ENCODE data around the gene UPF3A. TPM values are rescaled to one million over a fixed set of nuclear protein-coding genes. Genes with fewer than 3 reads are reported as not detected.
A peak's percentile ranks its signal among the peaks of the same experiment; 100 is the strongest.

The UPF3A gene
- total and polyA plus RNA-seq, 2 of the 4 experiments (the other 2 are of a cell fraction) = 11.7 to 51.6 TPM

DNA sequence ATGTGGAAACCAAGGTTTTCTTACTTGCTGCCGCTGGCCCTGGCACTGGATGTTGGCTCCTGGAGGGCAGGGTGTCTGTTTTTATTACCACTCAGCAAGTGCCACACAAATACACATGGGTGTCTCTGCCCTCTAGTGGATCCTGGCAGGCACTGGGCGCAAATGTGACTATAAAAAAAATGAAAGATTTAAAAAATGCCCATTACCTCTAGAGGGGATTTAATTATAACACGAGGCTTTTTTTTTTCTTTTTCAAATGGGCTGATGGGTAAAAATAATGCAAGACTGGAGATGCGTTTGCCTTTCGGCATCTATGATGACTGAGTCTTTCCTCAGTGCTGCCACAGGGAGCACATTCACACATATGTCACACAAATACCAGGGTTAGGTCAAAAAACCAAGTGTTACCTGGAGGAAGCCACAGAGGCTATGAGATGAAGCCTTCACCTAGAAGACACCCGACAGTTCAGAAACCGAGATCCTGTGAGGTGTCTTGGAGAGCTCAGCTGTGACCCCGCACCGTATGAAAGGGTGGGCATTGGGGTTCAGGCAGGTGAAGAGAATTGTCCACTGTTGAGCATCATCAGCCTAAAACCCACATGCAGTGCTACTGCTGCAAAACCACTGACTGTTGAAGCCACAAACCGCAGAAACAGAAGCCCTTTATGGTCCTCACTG, 58.6 kb downstream of the UPF3A start:
- Histone ChIP-seq H3K23ac (ENCODE audit: low read depth, low read length) (no peak overlapping the region), H2BK15ac (ENCODE audit: low read depth, low read length) (no peak overlapping the region), H3K4ac (ENCODE audit: low read depth, low read length) (no peak overlapping the region), H3K79me1 (ENCODE audit: low read depth in 1 of 2, low read length in 2 of 2) (no peaks in the 10 kb centered on the region), H2BK5ac (ENCODE audit: low read depth, low read length, poor library complexity, severe bottlenecking) (no peak overlapping the region), H3K18ac (ENCODE audit: low read depth, low read length) (no peak overlapping the region), H2BK20ac (ENCODE audit: low read depth, low read length) (no peak overlapping the region), H3K9me1 (ENCODE audit: insufficient read depth, low read length) (no peaks in the 10 kb centered on the region), H2AK9ac (replicated peaks; ENCODE audit: low read depth, low read length, poor library complexity) (no peak overlapping the region), H4K91ac (ENCODE audit: insufficient read depth, low read depth, low read length) (no peak overlapping the region), H3K9ac (ENCODE audit: low read depth, low read length) (no peak overlapping the region), H2AK5ac (ENCODE audit: low read depth, low read length) (0 out of 2 replicates have a peak overlapping the region, but pooled peaks have one; percentile 21), H4K5ac (ENCODE audit: low read depth, low read length) (no peak overlapping the region), H3K4me1 (ENCODE audit: control insufficient read depth, insufficient read depth, low read length) (no peaks in the 10 kb centered on the region), H3K36me3 (ENCODE audit: control insufficient read depth, insufficient read depth, low read length) (no peaks in the 10 kb centered on the region), H2BK120ac (ENCODE audit: low read depth, low read length) (no peak overlapping the region), H3K9me3 (ENCODE audit: control insufficient read depth, insufficient read depth, low read length) (no peaks in the 10 kb centered on the region; the same call in 1 of the 2 replicates), H3K4me3 (ENCODE audit: insufficient read depth, low read depth, low read length) (no peak overlapping the region), H3K27me3 (ENCODE audit: control insufficient read depth, insufficient read depth, low read length) (peaks cover 2% of the 10 kb centered on the region; the same call in 1 of the 2 replicates), H3K27ac (ENCODE audit: insufficient read depth, low read length) (no peak overlapping the region), H4K8ac (ENCODE audit: low read depth in 2 of 2, low read length in 2 of 2) (no peak overlapping the region), H3K4me2 (ENCODE audit: low read depth, low read length) (no peak overlapping the region), H2AFZ (replicated peaks; ENCODE audit: low read length, poor library complexity) (no peak overlapping the region), H4K20me1 (ENCODE audit: insufficient read depth, low read length) (no peaks in the 10 kb centered on the region), H3K14ac (replicated peaks; ENCODE audit: low read depth, low read length) (no peak overlapping the region), H3K56ac (ENCODE audit: extremely low read depth, insufficient read depth, low read length) (no peak overlapping the region)
- TF ChIP-seq, protein P1, sequence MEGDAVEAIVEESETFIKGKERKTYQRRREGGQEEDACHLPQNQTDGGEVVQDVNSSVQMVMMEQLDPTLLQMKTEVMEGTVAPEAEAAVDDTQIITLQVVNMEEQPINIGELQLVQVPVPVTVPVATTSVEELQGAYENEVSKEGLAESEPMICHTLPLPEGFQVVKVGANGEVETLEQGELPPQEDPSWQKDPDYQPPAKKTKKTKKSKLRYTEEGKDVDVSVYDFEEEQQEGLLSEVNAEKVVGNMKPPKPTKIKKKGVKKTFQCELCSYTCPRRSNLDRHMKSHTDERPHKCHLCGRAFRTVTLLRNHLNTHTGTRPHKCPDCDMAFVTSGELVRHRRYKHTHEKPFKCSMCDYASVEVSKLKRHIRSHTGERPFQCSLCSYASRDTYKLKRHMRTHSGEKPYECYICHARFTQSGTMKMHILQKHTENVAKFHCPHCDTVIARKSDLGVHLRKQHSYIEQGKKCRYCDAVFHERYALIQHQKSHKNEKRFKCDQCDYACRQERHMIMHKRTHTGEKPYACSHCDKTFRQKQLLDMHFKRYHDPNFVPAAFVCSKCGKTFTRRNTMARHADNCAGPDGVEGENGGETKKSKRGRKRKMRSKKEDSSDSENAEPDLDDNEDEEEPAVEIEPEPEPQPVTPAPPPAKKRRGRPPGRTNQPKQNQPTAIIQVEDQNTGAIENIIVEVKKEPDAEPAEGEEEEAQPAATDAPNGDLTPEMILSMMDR (conservative IDR thresholded peaks at IDR 0.05; ENCODE audit: low read depth, low read length) = peak; percentile 61
- TF ChIP-seq BHLHE40 (IDR thresholded peaks at IDR 0.05; ENCODE audit: low read depth, low read length) = no peak
- TF ChIP-seq MAZ (IDR thresholded peaks at IDR 0.05; ENCODE audit: borderline replicate concordance, low read depth, low read length) = no peak
- peak; percentile 62 for TF ChIP-seq RAD21 (IDR thresholded peaks at IDR 0.05; ENCODE audit: low read length)
- TF ChIP-seq SMC3 (IDR thresholded peaks at IDR 0.05; ENCODE audit: low read depth, low read length) = peak; percentile 45; the same call in 1 of the 2 replicates
- no peak for TF ChIP-seq MAFK (IDR thresholded peaks at IDR 0.05; ENCODE audit: low read depth, low read length)
- no peak for TF ChIP-seq CEBPB (IDR thresholded peaks at IDR 0.05; ENCODE audit: low read depth, low read length)
- TF ChIP-seq RCOR1 (IDR thresholded peaks at IDR 0.05; ENCODE audit: insufficient replicate concordance, low read length) = no peak
- TF ChIP-seq, protein P2, sequence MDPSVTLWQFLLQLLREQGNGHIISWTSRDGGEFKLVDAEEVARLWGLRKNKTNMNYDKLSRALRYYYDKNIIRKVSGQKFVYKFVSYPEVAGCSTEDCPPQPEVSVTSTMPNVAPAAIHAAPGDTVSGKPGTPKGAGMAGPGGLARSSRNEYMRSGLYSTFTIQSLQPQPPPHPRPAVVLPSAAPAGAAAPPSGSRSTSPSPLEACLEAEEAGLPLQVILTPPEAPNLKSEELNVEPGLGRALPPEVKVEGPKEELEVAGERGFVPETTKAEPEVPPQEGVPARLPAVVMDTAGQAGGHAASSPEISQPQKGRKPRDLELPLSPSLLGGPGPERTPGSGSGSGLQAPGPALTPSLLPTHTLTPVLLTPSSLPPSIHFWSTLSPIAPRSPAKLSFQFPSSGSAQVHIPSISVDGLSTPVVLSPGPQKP (IDR thresholded peaks at IDR 0.05; ENCODE audit: borderline replicate concordance, low read depth, low read length) = no peak
- ATAC-seq (ENCODE audit: low read depth) = peak; percentile 35; the same call in 1 of the 2 replicates
- dilution Hi-C loops (cut with HindIII; ENCODE audit: low sequenced_read_pairs, unreplicated experiment) (no loop called here), in situ Hi-C loops (cut with MboI; ENCODE audit: low sequenced_read_pairs) (no loop called here), intact Hi-C loops (cut with micrococcal nuclease) (loop anchor here (1.0 kb wide), 1 partner anchor 21 kb away; no protein-coding TSS in a partner anchor)
- POLR2A ChIA-PET (ENCODE audit: unreplicated experiment) = no interaction called here
- CTCF ChIA-PET = interaction anchor here (0.7 to 1.0 kb wide), 2 partner anchors 10 to 37 kb away, joined by 3 read pairs; no protein-coding TSS in a partner anchor
- DNase-seq = peak; percentile 30
- no TSS peak for BruUV-seq (replicated peaks)
- no CpG with 5 or more reads among the region's 10 CpGs for WGBS, 2 experiments (ENCODE audit: extremely low coverage in 2 of 2, insufficient read length in 1 of 2)
